Ishikawa (cell line): ENCODE measurements around the gene PMEL.
A peak's percentile ranks its signal among the peaks of the same experiment; 100 is the strongest.

ENCODE experiments used
- CEBPB ChIP-seq: IDR thresholded peaks from 2 replicates; pipeline ENCODE4 v1.6.1; 2012
- CREB1 ChIP-seq: IDR thresholded peaks from 2 replicates; pipeline ENCODE4 v1.6.1; 2012; ENCODE audit warnings: low read depth
- EGR1 ChIP-seq: IDR thresholded peaks from 2 replicates; pipeline ENCODE4 v1.6.1; 2012
- EP300 ChIP-seq: IDR thresholded peaks from 2 replicates; pipeline ENCODE4 v1.6.1; 2012; ENCODE audit warnings: borderline replicate concordance
- FOXM1 ChIP-seq: IDR thresholded peaks from 2 replicates; pipeline ENCODE4 v1.6.1; 2012; ENCODE audit warnings: low read depth, borderline replicate concordance
- NFIC ChIP-seq: IDR thresholded peaks from 2 replicates; pipeline ENCODE4 v1.6.1; 2012
- RAD21 ChIP-seq: IDR thresholded peaks from 2 replicates; pipeline ENCODE4 v1.6.1; 2012; ENCODE audit warnings: low read depth
- TAF1 ChIP-seq: IDR thresholded peaks from 2 replicates; pipeline ENCODE4 v1.6.1; 2012; ENCODE audit warnings: low read depth, mild to moderate bottlenecking
- TCF12 ChIP-seq: IDR thresholded peaks from 2 replicates; pipeline ENCODE4 v1.6.1; 2012; ENCODE audit warnings: low read depth
- TEAD4 ChIP-seq: IDR thresholded peaks from 2 replicates; pipeline ENCODE4 v1.6.1; 2012
- USF1 ChIP-seq: IDR thresholded peaks from 2 replicates; pipeline ENCODE4 v1.6.1; 2012
- YY1 ChIP-seq: IDR thresholded peaks from 2 replicates; pipeline ENCODE4 v1.6.1; 2012; ENCODE audit warnings: low read depth
- ZBTB7A ChIP-seq: IDR thresholded peaks from 2 replicates; pipeline ENCODE4 v1.6.1; 2012; ENCODE audit warnings: low read depth
- TF ChIP-seq, protein P1 (sequence below): IDR thresholded peaks from 2 replicates; pipeline ENCODE4 v1.6.1; 2012
- TF ChIP-seq, protein P2 (sequence below): IDR thresholded peaks from 2 replicates; pipeline ENCODE4 v1.6.1; 2012; ENCODE audit warnings: low read depth, mild to moderate bottlenecking

PMEL gene

DNA sequence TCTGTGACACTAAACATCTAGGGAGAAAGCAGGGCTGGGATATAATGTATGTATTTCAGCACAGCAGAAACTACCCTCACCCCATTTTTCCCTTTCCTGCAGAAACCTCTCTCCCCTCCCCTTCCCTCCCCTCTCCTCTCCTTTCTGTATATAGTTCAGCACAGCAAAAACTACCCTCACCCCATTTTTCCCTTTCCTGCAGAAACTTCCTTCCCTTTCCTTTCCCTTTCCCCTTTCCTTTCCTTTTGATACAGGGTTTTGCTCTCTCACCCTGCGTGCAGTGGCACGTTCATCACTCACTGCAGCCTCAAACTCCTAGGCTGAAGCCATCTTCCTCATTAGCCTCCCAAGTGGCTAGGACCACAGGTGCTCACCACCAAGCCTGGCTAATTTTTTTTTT, 2.1 kb downstream of the PMEL start:
- no peak for TF ChIP-seq RAD21
- TF ChIP-seq ZBTB7A = no peak
- TF ChIP-seq, protein P1, sequence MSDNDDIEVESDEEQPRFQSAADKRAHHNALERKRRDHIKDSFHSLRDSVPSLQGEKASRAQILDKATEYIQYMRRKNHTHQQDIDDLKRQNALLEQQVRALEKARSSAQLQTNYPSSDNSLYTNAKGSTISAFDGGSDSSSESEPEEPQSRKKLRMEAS = no peak
- no peak for TF ChIP-seq FOXM1

- TF ChIP-seq TEAD4 (peak; percentile 15; the same call in 1 of the 2 replicates), TAF1 (no peak), CEBPB (no peak), USF1 (no peak), CREB1 (no peak), EP300 (peak; percentile 52), YY1 (peak; percentile 56; the same call in 1 of the 2 replicates), TCF12 (no peak; the same call in 1 of the 2 replicates), RAD21 (no peak), EGR1 (0 out of 2 replicates have a peak, but pooled peaks have one; percentile 14), NFIC (peak; percentile 80), ZBTB7A (no peak), FOXM1 (no peak)
- TF ChIP-seq, protein P1 = peak; percentile 88
- TF ChIP-seq, protein P2, sequence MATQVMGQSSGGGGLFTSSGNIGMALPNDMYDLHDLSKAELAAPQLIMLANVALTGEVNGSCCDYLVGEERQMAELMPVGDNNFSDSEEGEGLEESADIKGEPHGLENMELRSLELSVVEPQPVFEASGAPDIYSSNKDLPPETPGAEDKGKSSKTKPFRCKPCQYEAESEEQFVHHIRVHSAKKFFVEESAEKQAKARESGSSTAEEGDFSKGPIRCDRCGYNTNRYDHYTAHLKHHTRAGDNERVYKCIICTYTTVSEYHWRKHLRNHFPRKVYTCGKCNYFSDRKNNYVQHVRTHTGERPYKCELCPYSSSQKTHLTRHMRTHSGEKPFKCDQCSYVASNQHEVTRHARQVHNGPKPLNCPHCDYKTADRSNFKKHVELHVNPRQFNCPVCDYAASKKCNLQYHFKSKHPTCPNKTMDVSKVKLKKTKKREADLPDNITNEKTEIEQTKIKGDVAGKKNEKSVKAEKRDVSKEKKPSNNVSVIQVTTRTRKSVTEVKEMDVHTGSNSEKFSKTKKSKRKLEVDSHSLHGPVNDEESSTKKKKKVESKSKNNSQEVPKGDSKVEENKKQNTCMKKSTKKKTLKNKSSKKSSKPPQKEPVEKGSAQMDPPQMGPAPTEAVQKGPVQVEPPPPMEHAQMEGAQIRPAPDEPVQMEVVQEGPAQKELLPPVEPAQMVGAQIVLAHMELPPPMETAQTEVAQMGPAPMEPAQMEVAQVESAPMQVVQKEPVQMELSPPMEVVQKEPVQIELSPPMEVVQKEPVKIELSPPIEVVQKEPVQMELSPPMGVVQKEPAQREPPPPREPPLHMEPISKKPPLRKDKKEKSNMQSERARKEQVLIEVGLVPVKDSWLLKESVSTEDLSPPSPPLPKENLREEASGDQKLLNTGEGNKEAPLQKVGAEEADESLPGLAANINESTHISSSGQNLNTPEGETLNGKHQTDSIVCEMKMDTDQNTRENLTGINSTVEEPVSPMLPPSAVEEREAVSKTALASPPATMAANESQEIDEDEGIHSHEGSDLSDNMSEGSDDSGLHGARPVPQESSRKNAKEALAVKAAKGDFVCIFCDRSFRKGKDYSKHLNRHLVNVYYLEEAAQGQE = no peak
Observed at GRCh38 chr12:55957106-55957859, 8.6 kb downstream of the PMEL start.

GRCh38 chr12:55955800-55956508, 9.9 kb downstream of the PMEL start:
- no peak for TF ChIP-seq USF1
- TF ChIP-seq ZBTB7A = no peak
- TF ChIP-seq TEAD4 = peak; percentile 75
- TF ChIP-seq FOXM1 = no peak
- peak; percentile 62; the same call in 1 of the 2 replicates for TF ChIP-seq TCF12
- no peak for TF ChIP-seq CEBPB
- TF ChIP-seq EP300 = peak; percentile 42; the same call in 1 of the 2 replicates
- no peak for TF ChIP-seq CREB1
- no peak for TF ChIP-seq EGR1
- TF ChIP-seq YY1 = no peak
- TF ChIP-seq, protein P2 = no peak
- TF ChIP-seq NFIC = peak; percentile 78
- peak; percentile 54 for TF ChIP-seq RAD21

- TF ChIP-seq EP300 (no peak), YY1 (no peak), TCF12 (no peak), EGR1 (no peak), TAF1 (no peak), USF1 (no peak), FOXM1 (no peak), NFIC (no peak), TEAD4 (no peak), CREB1 (no peak), ZBTB7A (no peak), CEBPB (no peak), RAD21 (no peak)
- TF ChIP-seq, protein P2 = no peak
- TF ChIP-seq, protein P1 = no peak
Observed at GRCh38 chr12:55955344-55955743, 10.5 kb downstream of the PMEL start.
